ENCODE results near the gene RANGAP1.

The RANGAP1 gene

DNA sequence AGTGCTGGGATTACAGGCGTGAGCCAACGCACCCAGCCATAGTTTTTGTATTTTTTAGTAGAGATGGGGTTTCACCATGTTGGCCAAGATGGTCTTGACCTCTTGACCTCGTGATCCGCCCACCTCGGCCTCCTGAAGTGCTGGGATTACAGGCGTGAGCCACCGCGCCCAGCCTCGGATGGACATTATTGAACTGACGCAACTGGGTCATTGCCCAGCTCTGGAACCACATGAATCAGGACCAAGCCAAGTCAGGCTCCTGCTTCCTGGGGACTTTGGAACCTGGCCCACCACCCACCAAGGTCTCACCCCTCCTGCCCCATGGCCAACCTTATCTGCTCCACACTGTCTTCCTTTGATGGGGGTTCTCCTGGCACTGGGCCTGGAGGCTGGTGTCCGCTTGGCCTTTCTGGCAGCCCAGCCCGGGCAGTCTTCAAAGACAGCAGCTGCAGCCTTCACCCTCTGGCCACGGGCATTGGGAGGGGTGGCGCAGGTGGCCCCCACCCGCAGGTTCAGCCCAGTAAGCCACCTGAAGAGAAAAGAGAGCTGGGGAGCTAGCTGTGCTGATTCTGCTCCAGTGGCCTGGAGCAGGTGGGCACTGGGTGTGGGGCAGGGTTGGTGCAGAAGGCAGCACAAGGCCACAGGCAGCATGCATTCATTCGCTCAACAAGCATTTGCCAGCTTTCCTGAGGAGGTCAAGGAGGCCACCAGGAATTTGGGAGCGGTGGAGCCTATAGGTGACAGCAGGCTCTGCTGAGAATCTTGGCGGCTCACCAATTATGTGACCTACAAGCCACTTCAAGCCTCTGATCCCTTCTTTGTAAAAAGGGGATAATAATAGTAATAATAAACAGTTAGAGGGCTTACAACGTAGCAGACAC, 50.9 kb downstream of the RANGAP1 start:
- no peak for DNase-seq (ENCODE audit: low read depth)

- DNase-seq (ENCODE audit: low read depth) = no peak
Observed at GRCh38 chr22:41231369-41231768, 54.6 kb downstream of the RANGAP1 start.

GRCh38 chr22:41230401-41230785, 55.6 kb downstream of the RANGAP1 start:
- DNase-seq (ENCODE audit: low read depth) = no peak

- DNase-seq (ENCODE audit: low read depth) = peak; percentile 50
Observed at GRCh38 chr22:41229730-41230400, 56.1 kb downstream of the RANGAP1 start.

- DNase-seq (ENCODE audit: low read depth) = no peak
Observed at GRCh38 chr22:41229215-41229614, 56.8 kb downstream of the RANGAP1 start.

DNA sequence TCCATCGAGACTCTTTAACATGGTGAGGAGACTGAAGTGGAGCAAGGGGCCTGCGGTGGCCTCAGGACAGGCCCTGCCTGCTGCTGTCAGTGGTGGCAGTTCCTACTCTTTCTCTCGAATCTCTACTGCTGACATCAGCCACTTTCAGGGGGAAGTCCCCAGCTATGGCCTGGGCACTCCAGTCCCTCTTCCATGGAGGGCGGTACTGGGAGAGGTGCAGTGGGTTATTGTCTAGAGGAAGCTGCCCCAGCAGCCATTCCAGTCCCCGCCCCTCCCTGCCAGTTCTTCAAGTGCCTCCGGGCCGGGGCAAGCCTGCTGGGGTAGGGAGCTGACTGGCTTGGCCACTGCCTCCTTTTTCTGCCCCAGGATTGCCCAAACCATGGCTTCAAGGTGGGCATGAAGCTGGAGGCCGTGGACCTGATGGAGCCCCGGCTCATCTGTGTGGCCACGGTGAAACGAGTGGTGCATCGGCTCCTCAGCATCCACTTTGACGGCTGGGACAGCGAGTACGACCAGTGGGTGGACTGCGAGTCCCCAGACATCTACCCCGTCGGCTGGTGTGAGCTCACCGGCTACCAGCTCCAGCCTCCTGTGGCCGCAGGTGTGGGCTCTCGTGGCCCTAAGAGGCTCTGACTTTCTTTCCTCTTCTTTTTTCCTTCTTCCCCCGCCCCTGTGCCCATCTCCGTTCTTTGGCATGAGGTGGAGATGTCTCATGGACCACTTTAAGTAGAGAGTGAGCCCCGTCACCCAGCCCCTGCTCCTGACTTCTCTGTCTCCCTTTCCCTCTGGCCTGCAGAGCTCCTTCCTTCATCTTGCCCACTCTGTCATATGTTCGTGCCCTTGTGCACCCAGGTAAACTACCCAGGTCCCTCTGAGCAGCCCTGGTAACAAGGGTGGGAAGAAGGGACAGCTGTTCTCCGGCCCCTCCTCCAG, 59.0 kb downstream of the RANGAP1 start:
- no peak for DNase-seq (ENCODE audit: low read depth)

- DNase-seq (ENCODE audit: low read depth) = no peak
Observed at GRCh38 chr22:41223535-41223934, 62.5 kb downstream of the RANGAP1 start.

GRCh38 chr22:41222846-41223507, 63.0 kb downstream of the RANGAP1 start:
- DNase-seq (ENCODE audit: low read depth) = no peak

DNA sequence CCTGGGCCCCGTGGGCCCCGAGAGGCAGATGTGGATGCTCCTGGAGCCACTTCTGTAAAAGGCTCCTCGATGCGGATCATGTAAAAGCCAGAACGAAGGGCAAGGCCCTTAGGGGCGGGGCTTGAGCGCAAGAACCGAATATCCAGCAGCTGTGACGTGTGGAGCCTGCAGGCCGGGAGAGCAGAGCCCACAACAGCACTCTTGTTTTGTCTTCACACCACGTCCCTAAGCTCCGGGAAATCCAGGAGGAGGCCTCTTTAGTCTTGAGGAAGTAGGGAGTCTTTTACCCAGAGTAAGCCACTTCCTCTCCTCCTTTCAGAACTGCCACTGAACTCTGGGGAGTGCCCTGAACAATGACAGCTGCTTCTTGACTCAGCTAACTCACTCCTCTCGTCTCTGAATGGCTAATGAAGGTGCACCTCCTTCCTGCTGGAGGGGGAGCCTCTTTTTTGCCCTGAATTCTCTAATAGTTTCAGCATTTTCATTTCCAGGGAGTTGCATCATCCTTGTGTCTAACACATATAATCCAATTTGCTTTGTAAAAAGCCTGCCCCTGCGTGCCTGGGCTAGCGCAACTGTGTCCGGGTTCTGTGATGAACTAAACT, 68.3 kb downstream of the RANGAP1 start:
- DNase-seq (ENCODE audit: low read depth) = peak; percentile 70

GRCh38 chr22:41216984-41217383, 69.0 kb downstream of the RANGAP1 start:
- DNase-seq (ENCODE audit: low read depth) = no peak

GRCh38 chr22:41215926-41216325, 70.1 kb downstream of the RANGAP1 start:
- DNase-seq (ENCODE audit: low read depth) = no peak

GRCh38 chr22:41215409-41215808, 70.6 kb downstream of the RANGAP1 start:
- DNase-seq (ENCODE audit: low read depth) = no peak

- no peak for DNase-seq (ENCODE audit: low read depth)
Observed at GRCh38 chr22:41206719-41207118, 79.3 kb downstream of the RANGAP1 start.

DNA sequence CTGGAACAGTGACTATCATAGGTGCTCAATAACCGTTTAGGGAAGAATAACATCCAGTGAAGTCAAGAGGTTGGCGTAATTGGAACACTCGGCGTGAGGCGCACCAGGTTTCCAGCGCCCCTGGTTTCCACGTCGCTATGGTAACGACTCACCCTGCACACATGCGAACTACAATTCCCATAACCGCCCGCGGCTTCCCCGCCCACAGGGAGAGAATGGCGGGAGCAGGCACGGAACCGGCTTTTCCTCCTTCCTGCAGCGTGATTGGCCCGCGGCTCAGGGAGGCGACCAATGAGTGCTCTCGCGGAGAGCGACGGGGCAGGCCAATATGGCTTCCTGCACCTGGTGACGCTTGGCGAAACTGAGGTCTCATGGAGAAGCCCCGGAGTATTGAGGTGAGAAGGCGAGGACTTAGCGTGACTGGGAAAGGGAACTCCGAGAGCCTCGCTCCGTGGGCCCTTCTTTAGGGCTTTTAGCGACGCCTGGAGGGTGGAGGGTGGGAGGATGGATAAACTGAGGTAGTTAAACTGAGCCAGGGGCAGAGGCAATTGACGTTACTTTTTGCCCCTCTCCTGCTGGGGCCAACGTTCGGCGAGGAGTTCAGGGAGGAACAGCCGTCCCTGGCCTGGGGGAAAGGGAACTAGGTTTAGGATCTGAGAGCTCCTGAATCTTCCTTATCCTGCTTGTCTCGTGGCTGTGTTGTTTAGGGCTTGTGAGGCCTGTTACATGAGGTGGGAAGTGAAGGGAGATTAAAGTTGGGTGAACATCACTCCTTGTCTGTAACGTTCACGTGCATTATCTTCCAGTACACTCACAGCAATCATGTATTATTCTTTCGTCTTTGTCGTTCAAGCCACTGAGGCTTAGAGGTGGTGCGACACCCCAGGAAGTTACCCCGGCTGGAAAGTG, 80.7 kb downstream of the RANGAP1 start, which contains the start of gene L3MBTL2:
TSS of gene L3MBTL2 (plus strand) at position 321 of the 909 bp plus-strand sequence. CDS start at position 372, 51 bp downstream.
- DNase-seq (ENCODE audit: low read depth) = peak; percentile 81

DNA sequence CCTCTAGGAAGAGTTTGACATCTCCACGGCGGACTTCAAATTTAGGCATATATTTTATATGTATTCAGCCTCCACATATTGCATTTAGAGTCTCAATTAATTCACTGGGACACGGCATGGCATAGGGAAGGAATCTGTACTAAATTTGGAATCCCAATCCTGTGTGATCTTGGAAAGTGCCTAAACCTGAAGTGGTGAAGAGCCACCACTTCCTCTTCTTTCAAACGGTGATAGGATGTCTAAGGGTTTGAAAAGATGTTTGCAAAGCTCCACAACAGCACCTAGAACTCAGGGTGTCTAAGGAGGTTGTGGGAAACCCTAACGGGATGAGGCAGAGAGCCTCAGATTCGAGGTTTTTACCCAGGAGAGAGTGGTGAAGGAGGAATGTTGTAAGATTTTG, 81.9 kb downstream of the RANGAP1 start:
- DNase-seq (ENCODE audit: low read depth) = no peak

- DNase-seq (ENCODE audit: low read depth) = no peak
Observed at GRCh38 chr22:41203118-41203517, 82.9 kb downstream of the RANGAP1 start.

DNA sequence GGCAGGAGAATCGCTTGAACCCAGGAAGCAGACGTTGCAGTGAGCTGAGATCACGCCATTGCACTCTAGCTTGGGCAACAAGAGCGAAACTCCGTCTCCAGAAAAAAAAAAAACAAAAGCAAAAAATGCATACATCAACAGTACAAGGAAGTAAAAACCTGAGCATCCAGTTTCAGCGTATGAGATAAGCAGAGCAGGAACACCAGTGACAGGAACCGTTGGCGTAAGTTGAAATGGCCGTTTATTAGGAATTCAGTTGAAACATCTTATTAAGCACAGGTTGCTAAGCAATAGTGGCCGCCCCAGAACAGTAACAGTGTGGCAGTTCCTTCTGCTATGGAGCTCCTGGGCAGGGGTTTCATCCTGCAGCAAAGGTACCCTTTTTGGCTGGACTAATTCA, 84.8 kb downstream of the RANGAP1 start:
- DNase-seq (ENCODE audit: low read depth) = no peak

DNA sequence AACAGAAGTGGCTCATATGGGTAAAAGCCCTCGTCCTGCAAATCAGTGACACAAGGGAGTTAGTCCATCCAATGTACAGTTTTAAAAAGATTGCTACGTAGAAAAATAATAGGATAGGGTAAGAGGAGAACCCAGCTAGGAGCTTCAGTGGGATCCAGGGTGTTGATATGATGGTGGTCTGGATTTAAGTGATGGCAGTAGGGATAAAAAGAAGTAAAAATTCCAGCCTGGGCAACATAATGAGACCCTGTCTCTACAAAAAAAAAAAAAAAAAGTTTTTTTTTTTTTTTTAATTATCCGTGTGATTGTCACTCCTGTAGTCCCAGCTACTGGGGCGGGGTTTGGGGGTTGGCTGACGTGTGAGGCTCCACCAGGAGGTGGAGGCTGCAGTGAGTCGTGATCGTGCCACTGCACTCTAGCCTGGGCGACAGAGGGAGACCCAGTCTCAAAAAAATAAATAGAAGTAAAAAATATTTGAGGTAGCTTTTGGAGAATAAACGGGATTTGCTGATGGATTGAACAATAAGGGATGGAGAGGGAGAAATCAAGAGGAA, 87.9 kb downstream of the RANGAP1 start:
- DNase-seq (ENCODE audit: low read depth) = no peak

DNA sequence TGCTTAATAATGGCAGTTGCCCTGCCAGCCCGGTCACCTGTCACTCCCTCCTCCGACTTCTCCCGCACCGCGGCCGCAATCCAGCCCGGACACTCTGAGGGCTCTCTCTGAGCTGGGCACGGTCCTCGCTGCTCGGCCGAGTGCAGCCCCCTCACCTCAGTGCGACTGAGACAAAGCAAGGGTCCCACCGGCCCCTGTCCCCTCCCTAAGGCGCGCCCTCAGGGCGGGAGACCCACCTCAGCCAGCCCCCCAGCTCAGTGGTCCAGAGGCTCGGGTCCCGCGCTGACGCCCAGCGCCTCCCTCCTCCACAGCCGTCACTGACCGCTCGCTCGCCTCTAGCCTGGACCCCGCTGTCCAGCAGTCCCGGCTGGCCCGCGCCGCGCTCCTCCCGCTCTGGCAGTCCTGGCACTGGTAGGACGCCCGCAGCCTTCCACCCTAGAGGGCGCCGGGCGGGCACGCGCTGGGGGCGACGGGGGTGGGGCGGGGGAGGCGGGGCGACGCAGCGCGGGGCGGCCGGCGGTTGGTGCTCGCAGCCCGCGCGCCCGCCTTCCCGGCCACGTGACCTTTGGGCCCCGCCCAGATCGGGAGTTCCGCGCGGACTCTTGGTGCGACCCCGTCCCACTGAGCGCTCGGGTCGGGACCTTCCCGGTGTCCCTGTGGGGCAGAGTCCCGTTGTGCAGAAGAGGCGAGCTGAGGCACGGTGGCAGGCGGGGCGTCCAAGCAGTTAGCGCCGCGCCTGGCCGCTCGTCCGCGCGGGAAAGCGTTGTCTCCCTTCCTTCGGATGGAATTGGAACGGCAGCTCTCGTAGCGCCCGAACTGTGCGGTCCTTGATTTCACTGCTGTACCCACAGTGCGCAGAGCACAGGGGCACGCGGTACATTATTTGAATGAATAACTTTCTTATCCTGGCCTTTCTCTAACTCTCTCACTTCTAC, 88.7 kb downstream of the RANGAP1 start:
- DNase-seq (ENCODE audit: low read depth) = peak; percentile 50

Data from CMK (cell line).